Body of pancreas (tissue), 4 donors: ENCODE data around the gene APOA5. TPM values are rescaled to one million over a fixed set of nuclear protein-coding genes. Genes with fewer than 3 reads are reported as not detected.

Experiments
- ATAC-seq: fragments of 150-250 bp; one replicate; pipeline ENCODE4 v1.9.1; 2016
- DNase-seq, 4 donors: peaks; one replicate each; pipeline ENCODE4 v3.0.0-alpha.2; 2019
- H3K27ac ChIP-seq, 4 donors: fragments of 200-600 bp; sonication (generic); 1 replicate in 3 of 4; 2 replicates in 1 of 4; pipeline versions ENCODE4 v1.5.1 to v1.6.1; 2016 to 2019; ENCODE audit warnings: mild to moderate bottlenecking in 1 of 4, mixed read lengths in 1 of 4, moderate library complexity in 1 of 4
- H3K27me3 ChIP-seq, 2 donors: fragments of 200-600 bp; sonication (generic); one replicate each; pipeline ENCODE4 v1.6.0; 2016; ENCODE audit warnings: mild to moderate bottlenecking in 1 of 2
- H3K36me3 ChIP-seq, 2 donors: fragments of 200-600 bp; sonication (generic); replicated peaks in 1 of 2; 2 replicates each; pipeline ENCODE4 v1.5.1; 2016; ENCODE audit warnings: low read depth in 2 of 2; ENCODE audit not compliant: insufficient read depth in 1 of 2
- H3K4me1 ChIP-seq: fragments of 200-600 bp; sonication (generic); one replicate; pipeline ENCODE4 v1.6.0; 2016
- H3K4me3 ChIP-seq, 2 donors: fragments of 200-600 bp; sonication (generic); 1 replicate in 1 of 2; 2 replicates in 1 of 2; pipeline ENCODE4 v1.5.1; 2016 to 2019
- H3K9me3 ChIP-seq, 3 donors: fragments of 200-600 bp; sonication (generic); 1 replicate in 2 of 3; 2 replicates in 1 of 3; pipeline ENCODE4 v1.5.1; 2016
- POLR2A ChIP-seq, 3 donors: fragments of 450-650 bp; IDR thresholded peaks; one replicate each; pipeline ENCODE4 v1.6.1; 2016; ENCODE audit warnings: antibody characterized with exemption in 3 of 3, mild to moderate bottlenecking in 2 of 3
- WGBS, 2 donors: methylation state at CpG; one replicate each; pipeline ENCODE4 v1.1.5; 2017; 5-methylcytosine and 5-hydroxymethylcytosine counted together
- intact Hi-C: fragments of 100-400 bp; cut with DNase I; formaldehyde crosslinking; loops from one replicate; pipeline ENCODE4 v1.15.1; 2023
- total RNA-seq, 2 donors: library from RNA; depleted of rRNA; stranded (reverse); fragments of >200 nt; gene quantifications; one replicate each; pipeline ENCODE4 v1.1.0, GENCODE V29; 2016
- TF ChIP-seq, protein P1 (sequence below), 7 experiments: fragments of 450-650 bp in 4 of 7; fragments of 200-600 bp in 3 of 7; sonication (generic) in 3 of 7; IDR thresholded peaks; one replicate each; pipeline ENCODE4 v1.5.1; 2016 to 2019; ENCODE audit warnings: antibody characterized with exemption in 7 of 7

The APOA5 gene
- total RNA-seq, 2 donors from 2014 or later: 2.6 TPM; not detected in 1

DNA sequence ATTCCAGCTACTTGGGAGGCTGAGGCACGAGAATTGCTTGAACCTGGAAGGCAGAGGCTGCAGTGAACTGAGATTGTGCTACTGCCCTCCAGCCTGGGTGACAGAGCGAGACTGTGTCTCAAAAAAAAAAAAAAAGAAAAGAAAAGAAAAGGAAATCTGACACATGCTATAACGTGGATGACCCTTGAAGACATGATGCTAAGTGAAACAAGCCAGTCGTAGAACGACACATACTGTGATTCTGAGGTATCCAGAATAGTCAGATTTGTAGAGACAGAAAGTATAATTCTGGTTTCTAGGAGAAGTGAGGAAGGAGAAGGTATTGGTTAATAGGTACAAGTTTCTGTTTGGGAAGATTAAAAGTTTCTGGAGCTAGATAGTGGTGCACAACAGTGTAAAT, 6.7 kb upstream of the APOA5 start:
- no peak for DNase-seq
- H3K27ac ChIP-seq: no peak overlapping the region
- peaks cover 15% of the 10 kb centered on the region for H3K4me1 ChIP-seq
- H3K36me3 ChIP-seq: no peaks in the 10 kb centered on the region
- 86 to 91% methylated on average over 5 of the region's 5 CpGs for WGBS, 2 donors
- H3K9me3 ChIP-seq: no peaks in the 10 kb centered on the region
- intact Hi-C loops: loop anchor here (10.0 kb wide), 1 partner anchor 306 kb away; no protein-coding TSS in a partner anchor
- TF ChIP-seq, protein P1, sequence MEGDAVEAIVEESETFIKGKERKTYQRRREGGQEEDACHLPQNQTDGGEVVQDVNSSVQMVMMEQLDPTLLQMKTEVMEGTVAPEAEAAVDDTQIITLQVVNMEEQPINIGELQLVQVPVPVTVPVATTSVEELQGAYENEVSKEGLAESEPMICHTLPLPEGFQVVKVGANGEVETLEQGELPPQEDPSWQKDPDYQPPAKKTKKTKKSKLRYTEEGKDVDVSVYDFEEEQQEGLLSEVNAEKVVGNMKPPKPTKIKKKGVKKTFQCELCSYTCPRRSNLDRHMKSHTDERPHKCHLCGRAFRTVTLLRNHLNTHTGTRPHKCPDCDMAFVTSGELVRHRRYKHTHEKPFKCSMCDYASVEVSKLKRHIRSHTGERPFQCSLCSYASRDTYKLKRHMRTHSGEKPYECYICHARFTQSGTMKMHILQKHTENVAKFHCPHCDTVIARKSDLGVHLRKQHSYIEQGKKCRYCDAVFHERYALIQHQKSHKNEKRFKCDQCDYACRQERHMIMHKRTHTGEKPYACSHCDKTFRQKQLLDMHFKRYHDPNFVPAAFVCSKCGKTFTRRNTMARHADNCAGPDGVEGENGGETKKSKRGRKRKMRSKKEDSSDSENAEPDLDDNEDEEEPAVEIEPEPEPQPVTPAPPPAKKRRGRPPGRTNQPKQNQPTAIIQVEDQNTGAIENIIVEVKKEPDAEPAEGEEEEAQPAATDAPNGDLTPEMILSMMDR (IDR thresholded peaks at IDR 0.05): no peak
- TF ChIP-seq POLR2A (IDR thresholded peaks at IDR 0.05): no peak
- no peak for ATAC-seq
- H3K4me3 ChIP-seq: no peak overlapping the region
- H3K27me3 ChIP-seq: no peaks in the 10 kb centered on the region

GRCh38 chr11:116797816-116798215, 6.1 kb upstream of the APOA5 start:
- no peak overlapping the region for H3K4me3 ChIP-seq
- intact Hi-C loops: loop anchor here (10.0 kb wide), 1 partner anchor 307 kb away; no protein-coding TSS in a partner anchor
- H3K27ac ChIP-seq: peak overlapping the region in 1 of 4 donors; percentile 15
- ATAC-seq (peak; percentile 72), DNase-seq (peak in 1 of 4 donors; percentile 30)
- no peaks in the 10 kb centered on the region for H3K36me3 ChIP-seq
- TF ChIP-seq, protein P1 (IDR thresholded peaks at IDR 0.05): no peak
- TF ChIP-seq POLR2A (IDR thresholded peaks at IDR 0.05): no peak
- H3K27me3 ChIP-seq: no peaks in the 10 kb centered on the region
- WGBS, 2 donors: 30 to 37% methylated on average over 5 of the region's 5 CpGs
- H3K4me1 ChIP-seq: peaks cover 19% of the 10 kb centered on the region
- H3K9me3 ChIP-seq: no peaks in the 10 kb centered on the region

GRCh38 chr11:116796548-116796947, 4.9 kb upstream of the APOA5 start:
- H3K27me3 ChIP-seq: no peaks in the 10 kb centered on the region
- no peak overlapping the region for H3K4me3 ChIP-seq
- DNase-seq: no peak
- no peak overlapping the region for H3K27ac ChIP-seq
- no peaks in the 10 kb centered on the region for H3K9me3 ChIP-seq
- H3K36me3 ChIP-seq: no peaks in the 10 kb centered on the region
- WGBS, 2 donors: 80 to 82% methylated on average over 1 of the region's 1 CpG
- intact Hi-C loops: loop anchor here (10.0 kb wide), 1 partner anchor 308 kb away; no protein-coding TSS in a partner anchor
- peaks cover 32% of the 10 kb centered on the region for H3K4me1 ChIP-seq
- no peak for ATAC-seq
- TF ChIP-seq, protein P1 (IDR thresholded peaks at IDR 0.05): no peak
- TF ChIP-seq POLR2A (IDR thresholded peaks at IDR 0.05): no peak

DNA sequence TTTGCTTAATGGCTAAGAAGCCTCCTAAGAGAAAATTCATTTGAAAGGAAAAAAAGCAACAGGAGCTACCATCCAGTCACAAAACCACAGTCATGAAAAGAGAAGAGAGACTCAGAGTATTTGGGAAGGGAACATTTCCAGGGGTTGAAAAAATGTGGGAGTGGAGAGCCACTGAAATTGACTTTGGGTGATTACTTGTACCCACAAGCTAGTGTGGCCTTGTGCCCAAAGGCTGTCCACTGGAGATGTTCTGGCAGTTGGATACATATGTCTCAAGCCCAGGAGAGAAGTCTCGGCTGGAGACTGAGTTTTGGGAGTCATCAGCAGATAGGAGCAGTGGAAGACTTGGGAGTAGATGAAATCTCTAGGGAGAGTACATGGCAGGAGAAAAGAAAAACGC, 3.2 kb upstream of the APOA5 start:
- TF ChIP-seq, protein P1 (IDR thresholded peaks at IDR 0.05): no peak
- no peak for TF ChIP-seq POLR2A (IDR thresholded peaks at IDR 0.05)
- H3K4me1 ChIP-seq: peaks cover 40% of the 10 kb centered on the region
- H3K36me3 ChIP-seq: no peaks in the 10 kb centered on the region
- 76 to 83% methylated on average over 2 of the region's 2 CpGs for WGBS, 2 donors
- H3K9me3 ChIP-seq: no peaks in the 10 kb centered on the region
- intact Hi-C loops: loop anchor here (5.0 to 10.0 kb wide), 2 partner anchors 42 to 310 kb away; partner anchors contain the start of gene APOA1
- no peak overlapping the region for H3K27ac ChIP-seq
- ATAC-seq: no peak
- H3K4me3 ChIP-seq: no peak overlapping the region
- H3K27me3 ChIP-seq: no peaks in the 10 kb centered on the region
- DNase-seq: no peak

DNA sequence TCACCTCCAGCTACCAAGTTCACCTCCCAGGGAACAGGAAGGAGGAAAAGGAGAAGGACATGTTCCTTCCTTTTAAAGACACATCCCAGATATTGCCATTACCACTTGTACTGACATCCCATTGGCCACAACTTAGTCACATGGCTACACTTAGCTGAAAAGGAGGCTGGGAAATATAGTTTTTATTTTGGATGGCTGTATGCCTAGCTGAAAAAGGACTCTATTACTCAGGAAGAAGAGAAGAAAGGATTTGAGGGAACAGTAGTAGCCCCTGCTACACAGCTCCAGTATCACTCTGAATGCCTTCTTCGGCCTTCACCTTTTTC, 2.1 kb upstream of the APOA5 start:
- TF ChIP-seq, protein P1 (IDR thresholded peaks at IDR 0.05): no peak
- peak in 1 of 3 donors; percentile 1 for TF ChIP-seq POLR2A (IDR thresholded peaks at IDR 0.05)
- Histone ChIP-seq H3K27ac (no peak overlapping the region), H3K27me3 (no peaks in the 10 kb centered on the region), H3K9me3 (no peaks in the 10 kb centered on the region), H3K4me3 (no peak overlapping the region), H3K4me1 (peaks cover 39% of the 10 kb centered on the region), H3K36me3 (no peaks in the 10 kb centered on the region)
- ATAC-seq (peak; percentile 54), DNase-seq (peak in 1 of 4 donors; percentile 32)
- intact Hi-C loops: loop anchor here (5.0 to 10.0 kb wide), 2 partner anchors 44 to 311 kb away; partner anchors contain the start of gene APOA1
- 100% methylated on average over 1 of the region's 1 CpG for WGBS, 2 donors
